ENCODE data around the gene C19orf25. TPM values are rescaled to one million over a fixed set of nuclear protein-coding genes. Genes with fewer than 3 reads are reported as not detected.
"Not testable (repeated sequence)": the region's sequence is repeated elsewhere in the genome, so short reads cannot be mapped to it uniquely, and the experiment has no call there.

C19orf25 gene
- 16.9 TPM for total RNA-seq
- long read RNA-seq, transcript C19orf25-211 (1 exons, 2,314 nt): minor isoform, 5 of 39 reads
- long read RNA-seq, transcript C19orf25-203 (3 exons, 1,837 nt): major isoform, 21 of 39 reads
- long read RNA-seq, partial matches to known transcripts: 1 of 39 reads
- long read RNA-seq, other reads (novel, unspliced or antisense): 5 of 39 reads

DNA sequence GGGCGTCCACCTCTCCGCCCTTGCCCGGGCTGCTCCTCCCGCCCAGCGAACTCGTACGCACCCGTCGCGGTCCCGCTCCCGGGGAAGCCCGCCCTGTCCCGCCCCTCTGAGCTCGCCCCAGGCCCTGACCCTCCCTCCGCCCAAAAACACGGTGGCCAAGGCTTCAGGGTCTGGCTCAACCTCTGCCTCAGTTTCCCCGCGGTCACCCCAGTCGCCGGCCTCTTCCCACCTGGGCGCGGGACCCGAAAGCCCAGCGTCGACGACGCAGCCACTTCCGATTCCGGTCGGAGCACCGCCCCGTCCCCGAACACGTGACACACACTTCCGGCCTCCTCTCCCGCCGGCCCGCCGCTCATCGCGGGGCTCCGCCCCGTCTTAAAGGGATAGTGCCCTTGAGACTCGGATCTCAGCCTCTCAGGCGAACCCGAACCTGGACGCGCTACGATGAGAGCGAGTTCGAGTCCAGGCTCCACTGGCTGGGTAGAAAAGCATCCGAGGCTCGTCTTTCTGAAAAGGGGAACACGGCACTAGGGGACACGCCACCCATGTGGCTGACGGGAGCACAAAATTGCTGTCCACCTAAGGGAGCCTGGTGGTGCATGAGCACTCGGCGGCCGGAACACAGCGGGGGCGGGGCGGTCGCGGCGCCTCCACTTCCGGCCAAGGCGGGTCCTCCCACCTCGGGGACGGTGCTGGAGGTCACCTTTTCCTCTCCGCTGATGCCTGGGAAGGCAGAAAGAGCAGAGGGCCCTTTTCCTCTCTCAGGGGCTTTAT, at the start of gene C19orf25:
Gene C19orf25 (minus strand): TSS at position 282 of the 774 bp plus-strand sequence. CDS start 312 bp downstream, outside the sequence.
- peak; percentile 98 for DNase-seq (ENCODE audit: low spot score)
- intact Hi-C loops (cut with DNase I): no loop called here

DNA sequence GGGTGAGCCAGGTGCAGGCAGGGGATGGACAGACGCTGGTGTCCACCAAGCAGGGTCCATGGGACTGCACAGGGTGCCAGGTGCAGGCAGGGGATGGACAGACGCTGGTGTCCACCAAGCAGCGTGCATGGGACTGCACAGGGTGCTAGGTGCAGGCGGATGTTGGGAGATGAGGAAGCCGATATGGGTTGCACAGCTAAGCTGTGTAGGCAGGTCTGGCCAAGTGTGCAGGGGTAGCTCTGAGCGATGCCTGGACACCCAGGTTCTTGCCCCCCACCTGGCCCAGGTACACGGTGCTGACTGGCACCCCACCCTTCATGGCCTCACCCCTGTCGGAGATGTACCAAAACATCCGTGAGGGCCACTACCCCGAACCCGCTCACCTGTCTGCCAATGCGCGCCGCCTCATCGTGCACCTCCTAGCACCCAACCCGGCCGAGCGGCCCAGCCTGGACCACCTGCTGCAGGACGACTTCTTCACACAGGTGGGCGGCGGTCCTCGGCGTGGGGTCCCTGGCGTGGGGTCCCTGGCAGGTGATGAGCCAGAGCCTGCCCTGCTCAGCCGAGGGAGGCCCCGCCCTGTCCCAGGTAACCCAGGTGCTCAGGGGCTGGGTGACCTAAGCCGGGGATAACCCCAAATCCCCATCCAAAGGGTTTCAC, 48.8 kb upstream of the C19orf25 start:
- DNase-seq (ENCODE audit: low spot score): no peak
- intact Hi-C loops (cut with DNase I): no loop called here

- no peak for DNase-seq (ENCODE audit: low spot score)
- intact Hi-C loops (cut with DNase I): no loop called here
Observed at GRCh38 chr19:1526979-1527649, 48.1 kb upstream of the C19orf25 start.

DNA sequence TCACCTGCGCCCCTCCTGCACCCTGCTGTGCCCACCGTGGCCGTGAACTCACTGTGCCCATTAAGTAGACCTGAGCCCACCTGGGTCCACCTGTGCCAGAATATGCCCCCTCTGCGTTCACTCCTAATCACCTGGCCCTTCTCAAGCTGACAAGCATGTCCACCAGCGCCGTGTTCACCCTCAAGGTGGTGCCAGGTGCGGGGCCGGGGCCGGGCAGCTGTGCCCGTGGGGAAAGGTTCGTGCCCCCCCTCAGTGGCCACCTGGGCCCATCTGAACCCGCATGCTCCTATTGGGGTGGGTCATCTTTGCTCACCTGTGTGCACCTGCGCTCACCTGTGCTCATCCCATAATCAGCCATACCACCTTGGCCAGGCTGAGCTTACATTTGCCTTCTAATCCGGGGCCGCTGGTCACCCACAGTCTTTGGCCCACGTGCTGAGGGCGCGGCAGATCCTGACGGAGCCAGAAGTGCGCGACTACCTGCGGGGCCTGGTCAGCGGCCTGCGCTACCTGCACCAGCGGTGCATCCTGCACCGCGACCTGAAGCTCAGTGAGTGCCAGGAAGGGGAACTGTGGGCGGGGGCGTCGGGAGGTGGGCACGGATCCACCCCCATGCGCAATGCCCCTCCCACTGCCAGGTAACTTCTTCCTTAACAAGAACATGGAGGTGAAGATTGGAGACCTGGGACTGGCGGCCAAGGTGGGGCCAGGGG, 47.2 kb upstream of the C19orf25 start:
- DNase-seq (ENCODE audit: low spot score): no peak
- intact Hi-C loops (cut with DNase I): no loop called here

- intact Hi-C loops (cut with DNase I): no loop called here
- no peak for DNase-seq (ENCODE audit: low spot score)
Observed at GRCh38 chr19:1525343-1525742, 46.3 kb upstream of the C19orf25 start.

- intact Hi-C loops (cut with DNase I): no loop called here
- no peak for DNase-seq (ENCODE audit: low spot score)
Observed at GRCh38 chr19:1524972-1525325, 45.9 kb upstream of the C19orf25 start.

DNA sequence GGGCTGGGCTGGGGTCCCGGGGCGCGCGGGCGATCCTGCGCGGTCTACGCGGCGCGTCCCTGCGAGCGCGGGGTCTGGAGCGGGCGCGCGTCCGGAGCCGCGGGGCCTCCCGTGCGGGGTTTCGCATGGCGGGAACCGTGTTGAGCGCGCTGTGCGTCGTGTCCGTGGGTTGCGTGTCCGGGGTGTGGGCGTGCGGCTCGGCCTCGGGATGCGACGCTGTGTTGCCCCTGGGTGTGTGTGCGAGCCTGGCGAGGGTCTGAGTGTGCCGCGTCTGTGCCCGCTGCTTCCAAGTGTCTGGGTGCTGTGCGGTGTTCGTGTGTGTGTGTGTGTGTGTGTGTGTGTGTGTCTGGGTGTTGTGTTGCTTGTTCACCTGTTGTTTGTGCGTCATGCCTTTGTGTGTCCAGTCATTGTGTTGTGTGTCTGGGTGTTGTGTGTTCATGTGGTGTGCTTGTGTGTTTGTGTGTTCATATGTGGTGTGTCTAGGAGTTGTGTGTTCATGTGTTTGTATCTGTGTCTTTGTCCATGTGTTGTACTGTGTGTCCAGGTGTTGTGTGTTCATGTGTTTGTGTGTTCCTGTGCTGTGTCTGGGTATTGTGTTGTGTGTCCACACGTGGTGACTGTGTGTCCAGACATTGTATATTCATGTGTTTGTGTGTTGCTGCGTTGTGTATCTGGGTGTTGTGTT, 45.4 kb upstream of the C19orf25 start:
- no peak for DNase-seq (ENCODE audit: low spot score)
- intact Hi-C loops (cut with DNase I): no loop called here

DNA sequence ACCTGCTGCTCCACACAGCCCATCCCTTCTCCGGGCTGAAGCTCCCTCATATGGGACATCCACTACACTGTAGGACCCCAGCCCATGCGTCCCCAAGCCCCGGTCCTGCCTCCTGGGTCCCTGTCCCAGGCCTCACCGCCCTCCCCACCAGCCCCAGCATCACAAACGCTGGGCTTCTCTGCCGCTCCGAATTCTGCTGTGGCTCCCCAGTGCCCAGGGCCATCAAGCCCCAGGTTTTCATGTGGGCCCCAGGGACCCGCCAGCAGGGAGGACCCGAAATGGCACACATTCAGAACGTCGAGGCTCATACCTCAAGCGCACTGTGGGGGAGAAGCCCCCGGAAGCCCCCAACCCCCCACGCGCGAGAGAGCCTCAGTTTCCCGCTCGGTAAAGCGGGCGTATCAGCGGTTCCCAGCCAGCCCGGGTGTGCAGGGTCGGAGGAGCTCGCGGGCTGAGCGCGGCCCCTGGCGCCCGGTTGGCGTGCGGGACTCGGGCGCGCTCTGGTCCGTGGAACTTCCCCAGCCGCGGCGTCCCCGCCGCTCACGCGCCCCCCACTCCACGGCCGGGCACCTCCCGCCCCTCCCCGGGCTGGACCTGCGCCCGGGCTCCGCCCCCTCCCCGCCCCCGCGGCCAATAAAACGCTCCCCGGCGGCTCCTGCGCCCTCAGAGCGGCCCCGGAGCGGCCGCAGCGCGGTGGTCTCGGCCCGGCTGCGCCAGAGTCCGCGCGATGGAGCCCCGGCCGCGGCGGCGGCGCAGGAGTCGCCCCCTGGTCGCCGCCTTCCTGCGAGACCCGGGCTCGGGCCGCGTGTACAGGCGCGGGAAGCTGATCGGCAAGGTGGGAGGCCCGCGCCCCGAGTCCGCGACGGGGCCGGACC, 44.6 kb upstream of the C19orf25 start, which contains the start of gene PLK5:
Gene PLK5 (plus strand): TSS at position 666 of the 875 bp plus-strand sequence. CDS start 2,920 bp downstream, outside the sequence.
- intact Hi-C loops (cut with DNase I): no loop called here
- DNase-seq (ENCODE audit: low spot score): no peak

DNA sequence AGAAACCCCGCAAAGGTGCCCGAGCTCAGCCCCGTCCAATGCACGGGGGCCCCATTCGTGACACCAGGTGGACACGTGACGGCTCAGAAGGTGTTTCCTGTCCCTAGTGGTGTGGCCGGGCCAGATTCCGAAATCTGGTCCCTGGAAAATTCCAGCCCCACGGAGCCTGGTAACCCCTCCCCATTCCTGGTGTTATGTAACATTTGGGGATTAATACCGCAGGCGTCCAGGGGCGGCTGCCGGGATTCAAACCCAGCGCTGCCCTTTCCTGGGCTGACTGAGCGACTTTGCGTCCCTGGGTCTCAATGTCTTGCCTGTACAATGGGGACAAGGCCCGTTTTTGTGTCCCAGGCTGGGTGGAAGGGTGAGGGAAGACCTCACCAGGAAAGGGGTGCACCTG, 43.8 kb upstream of the C19orf25 start:
- DNase-seq (ENCODE audit: low spot score): no peak
- intact Hi-C loops (cut with DNase I): no loop called here

GRCh38 chr19:1522061-1522460, 43.0 kb upstream of the C19orf25 start:
- intact Hi-C loops (cut with DNase I): no loop called here
- DNase-seq (ENCODE audit: low spot score): no peak

- intact Hi-C loops (cut with DNase I): no loop called here
- DNase-seq (ENCODE audit: low spot score): peak; percentile 80
Observed at GRCh38 chr19:1521636-1522035, 42.6 kb upstream of the C19orf25 start.

DNA sequence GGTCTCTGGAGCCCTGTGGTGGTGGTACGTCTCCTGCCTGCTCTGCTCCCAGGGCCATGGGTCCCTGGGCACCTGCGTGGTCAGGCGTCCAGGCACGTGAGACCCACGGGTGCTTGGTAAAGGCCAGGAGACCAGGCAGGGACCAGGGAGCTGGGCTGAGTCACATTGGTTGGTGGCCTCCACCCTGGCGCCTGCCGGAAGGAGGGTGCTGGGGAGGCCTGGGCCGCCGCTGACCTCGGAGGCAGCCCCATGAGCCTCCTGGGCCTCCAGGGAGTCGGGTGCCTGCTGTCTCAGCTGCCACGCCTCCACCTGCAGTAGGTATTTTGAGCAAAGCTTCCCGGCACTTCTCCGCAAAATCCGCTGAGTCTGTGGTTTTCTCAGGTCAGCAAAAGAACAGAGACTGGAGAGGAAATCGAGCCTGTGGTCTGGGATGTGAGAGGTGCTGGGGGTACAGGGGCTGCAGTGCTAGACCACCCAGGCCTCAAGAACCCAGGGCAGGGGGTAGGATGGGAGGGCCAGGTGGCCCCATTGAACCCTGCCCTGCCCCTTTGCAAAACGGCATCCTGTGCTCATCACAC, 41.3 kb upstream of the C19orf25 start:
- intact Hi-C loops (cut with DNase I): no loop called here
- no peak for DNase-seq (ENCODE audit: low spot score)

- DNase-seq (ENCODE audit: low spot score); intact Hi-C loops (cut with DNase I): not testable (repeated sequence)
Observed at GRCh38 chr19:1519802-1520201, 40.8 kb upstream of the C19orf25 start.

- intact Hi-C loops (cut with DNase I): no loop called here
- DNase-seq (ENCODE audit: low spot score): no peak
Observed at GRCh38 chr19:1518471-1518870, 39.5 kb upstream of the C19orf25 start.

DNA sequence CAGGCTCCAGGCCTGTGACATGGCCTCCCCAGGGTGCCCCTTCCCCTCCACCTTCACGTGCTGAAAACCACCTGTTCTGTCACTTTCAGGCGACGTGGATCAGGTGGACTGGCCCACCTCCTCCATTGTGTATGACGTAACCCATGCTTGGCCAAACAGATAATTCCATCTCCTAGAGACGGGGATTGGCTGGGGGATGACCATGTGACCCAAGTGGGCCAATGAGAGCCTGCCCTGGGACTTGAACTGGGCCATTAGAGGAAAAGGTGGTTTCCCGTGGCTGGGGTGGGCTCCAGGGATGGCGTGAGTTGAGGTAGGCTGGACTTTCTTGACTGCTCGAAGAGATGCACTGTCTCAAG, 37.4 kb upstream of the C19orf25 start:
- DNase-seq (ENCODE audit: low spot score): no peak
- intact Hi-C loops (cut with DNase I): no loop called here

GRCh38 chr19:1514986-1515721, 36.1 kb upstream of the C19orf25 start:
- no peak for DNase-seq (ENCODE audit: low spot score)
- intact Hi-C loops (cut with DNase I): no loop called here

DNA sequence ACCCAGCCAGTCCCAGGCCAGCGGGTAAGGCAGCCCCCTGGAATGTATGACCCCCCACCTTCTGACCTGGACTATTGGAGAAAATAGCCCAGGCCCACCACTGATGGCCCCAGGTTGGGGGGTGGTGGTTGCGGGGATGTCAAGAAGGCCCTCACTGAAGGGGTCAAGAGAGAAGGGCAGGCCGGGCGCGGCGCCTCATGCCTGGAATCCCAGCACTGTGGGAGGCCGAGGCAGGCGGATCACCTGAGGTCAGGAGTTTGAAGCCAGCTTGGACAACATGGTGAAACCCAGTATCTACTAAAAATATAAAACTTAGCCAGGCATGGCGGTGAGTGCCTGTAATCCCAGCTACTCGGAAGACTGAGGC, 35.3 kb upstream of the C19orf25 start:
- intact Hi-C loops (cut with DNase I): no loop called here
- DNase-seq (ENCODE audit: low spot score): no peak
